A673 (cell line): ENCODE results near the gene FKBP8. TPM values are rescaled to one million over a fixed set of nuclear protein-coding genes. Genes with fewer than 3 reads are reported as not detected.

Experiments
- BruUV-seq: library from RNA; stranded (reverse); fragments of 400-500 nt; replicated peaks from 2 replicates; lab custom pipeline; 2021; lab: Mats Ljungman, UMichigan
- CTCF ChIA-PET: fragments of 300-600 bp; sonication (Branson Sonifier 250); formaldehyde crosslinking; loops from one replicate; lab custom pipeline; 2022; ENCODE audit warnings: antibody characterized with exemption; lab: Charles Lee
- POLR2A ChIA-PET: fragments of 300-600 bp; sonication (Branson Sonifier 250); formaldehyde crosslinking; loops from one replicate; lab custom pipeline; 2022; ENCODE audit warnings: antibody characterized with exemption; ENCODE audit not compliant: low non-redundant PET; lab: Charles Lee
- DNase-seq: peaks from one replicate; pipeline ENCODE4 v3.0.0-alpha.2; 2015; ENCODE audit warnings: low spot score
- H3K27ac ChIP-seq: fragments of 200-600 bp; sonication (generic); 2 replicates; pipeline ENCODE4 v1.5.1; 2016; ENCODE audit warnings: mixed run types, low read depth, mild to moderate bottlenecking, mixed read lengths, antibody characterized with exemption, low read length; ENCODE audit not compliant: poor library complexity, severe bottlenecking
- H3K27me3 ChIP-seq: fragments of 200-600 bp; sonication (generic); replicated peaks from 2 replicates; pipeline ENCODE4 v1.6.1; 2017; ENCODE audit warnings: mixed run types, low read depth, mild to moderate bottlenecking, mixed read lengths, antibody characterized with exemption, low read length; ENCODE audit not compliant: insufficient read depth, poor library complexity
- H3K36me3 ChIP-seq: fragments of 200-600 bp; sonication (generic); 2 replicates; pipeline ENCODE4 v1.6.1; 2016; ENCODE audit warnings: mixed run types, mild to moderate bottlenecking, mixed read lengths, antibody characterized with exemption, low read length; ENCODE audit not compliant: insufficient read depth, poor library complexity, severe bottlenecking
- H3K4me1 ChIP-seq: fragments of 200-600 bp; sonication (generic); 2 replicates; pipeline ENCODE4 v1.6.1; 2017; ENCODE audit warnings: mixed run types, mild to moderate bottlenecking, mixed read lengths, antibody characterized with exemption, low read length; ENCODE audit not compliant: insufficient read depth, poor library complexity, severe bottlenecking
- H3K4me3 ChIP-seq: fragments of 200-600 bp; sonication (generic); 2 replicates; pipeline ENCODE4 v1.5.1; 2016; ENCODE audit warnings: low read depth, mixed run types, mild to moderate bottlenecking, mixed read lengths, low read length; ENCODE audit not compliant: poor library complexity, severe bottlenecking
- H3K9me3 ChIP-seq: fragments of 200-600 bp; sonication (generic); 2 replicates; pipeline ENCODE4 v1.6.1; 2016; ENCODE audit warnings: mixed run types, low read depth, mild to moderate bottlenecking, mixed read lengths, antibody characterized with exemption, low read length; ENCODE audit not compliant: poor library complexity, severe bottlenecking
- CTCF ChIP-seq: fragments of 300-800, 200-600 bp; sonication (generic); conservative IDR thresholded peaks from 2 replicates; pipeline ENCODE4 v1.5.1; 2017; ENCODE audit warnings: low read depth, mild to moderate bottlenecking, antibody characterized with exemption, low read length, moderate library complexity, mixed read lengths
- EZH2 ChIP-seq: fragments of 200-600 bp; sonication (generic); IDR thresholded peaks from 2 replicates; pipeline ENCODE4 v1.6.1; 2017; ENCODE audit warnings: borderline replicate concordance, low read depth, mild to moderate bottlenecking, mixed read lengths, antibody characterized with exemption, low read length; ENCODE audit not compliant: poor library complexity, severe bottlenecking
- intact Hi-C: fragments of 100-400 bp; cut with micrococcal nuclease; formaldehyde crosslinking; loops from one replicate; pipeline ENCODE4 v1.10.0; 2022; ENCODE audit not compliant: unreplicated experiment
- total RNA-seq: library from RNA; stranded (reverse); gene quantifications from 2 replicates; pipeline ENCODE4 v1.2.3, GENCODE V29; 2021

Gene FKBP8
- total RNA-seq, 1 experiment from 2014 or later, result 210 TPM

GRCh38 chr19:18490728-18491127 is 52.6 kb downstream of the FKBP8 start:
- Histone ChIP-seq H3K4me3 (no peak overlapping the region), H3K9me3 (no peaks in the 10 kb centered on the region), H3K4me1 (peaks cover 18% of the 10 kb centered on the region), H3K27me3 (no peaks in the 10 kb centered on the region), H3K36me3 (no peaks in the 10 kb centered on the region), H3K27ac (no peak overlapping the region)
- BruUV-seq, result no TSS peak
- intact Hi-C loops, result no loop called here
- POLR2A ChIA-PET, result no interaction called here
- no peak for TF ChIP-seq EZH2
- no peak for TF ChIP-seq CTCF
- CTCF ChIA-PET, result no interaction called here
- DNase-seq, result no peak

GRCh38 chr19:18489627-18490184 is 53.7 kb downstream of the FKBP8 start:
- intact Hi-C loops, result no loop called here
- POLR2A ChIA-PET, result no interaction called here
- Histone ChIP-seq H3K4me1 (peaks cover 12% of the 10 kb centered on the region), H3K4me3 (no peak overlapping the region), H3K9me3 (no peaks in the 10 kb centered on the region), H3K36me3 (no peaks in the 10 kb centered on the region), H3K27me3 (no peaks in the 10 kb centered on the region), H3K27ac (no peak overlapping the region)
- no peak for DNase-seq
- BruUV-seq, result no TSS peak
- CTCF ChIA-PET, result no interaction called here
- no peak for TF ChIP-seq EZH2

GRCh38 chr19:18488838-18489626 is 54.3 kb downstream of the FKBP8 start:
- Histone ChIP-seq H3K4me1 (peaks cover 12% of the 10 kb centered on the region), H3K27ac (no peak overlapping the region), H3K27me3 (no peaks in the 10 kb centered on the region), H3K36me3 (no peaks in the 10 kb centered on the region), H3K4me3 (no peak overlapping the region), H3K9me3 (no peaks in the 10 kb centered on the region)
- TF ChIP-seq EZH2 (no peak), CTCF (peak; percentile 37; the same call in 1 of the 2 replicates)
- DNase-seq, result no peak
- CTCF ChIA-PET, result interaction anchor here (0.6 kb wide), 1 partner anchor 99 kb away, joined by 3 read pairs; no protein-coding TSS in a partner anchor
- BruUV-seq, result no TSS peak
- intact Hi-C loops, result no loop called here
- POLR2A ChIA-PET, result interaction anchor here (0.5 kb wide), 1 partner anchor 129 kb away, joined by 3 read pairs; no protein-coding TSS in a partner anchor
